Ovary (tissue), 9 donors: ENCODE measurements around the gene IGFBP6. TPM values are rescaled to one million over a fixed set of nuclear protein-coding genes. Genes with fewer than 3 reads are reported as not detected.
A peak's percentile ranks its signal among the peaks of the same experiment; 100 is the strongest.
"Not testable (repeated sequence)": the region's sequence is repeated elsewhere in the genome, so short reads cannot be mapped to it uniquely, and the experiment has no call there.

Experiments used
- DNase-seq, 5 donors: peaks; one replicate each; pipeline ENCODE4 v3.0.0-alpha.2; 2019 to 2020
- H3K27ac ChIP-seq, 2 donors: fragments of 200-600 bp; one replicate each; pipeline versions ENCODE4 v1.5.1 to v1.8.0; 2019 to 2022
- H3K27me3 ChIP-seq: fragments of 200-600 bp; one replicate; pipeline ENCODE4 v1.8.0; 2022
- H3K36me3 ChIP-seq: fragments of 200-600 bp; sonication (generic); one replicate; pipeline ENCODE4 v1.5.1; 2019
- H3K4me1 ChIP-seq: one replicate; pipeline ENCODE4 v1.8.1; 2013; ENCODE audit warnings: mild to moderate bottlenecking, moderate library complexity; ENCODE audit not compliant: insufficient read depth
- H3K4me3 ChIP-seq: fragments of 200-600 bp; sonication (generic); one replicate; pipeline ENCODE4 v1.5.1; 2017
- H3K9me3 ChIP-seq, 2 donors: fragments of 200-600 bp in 1 of 2; sonication (generic) in 1 of 2; one replicate each; pipeline versions ENCODE4 v1.5.1 to v1.8.1; 2013 to 2019; ENCODE audit warnings: mild to moderate bottlenecking in 1 of 2, moderate library complexity in 1 of 2
- EP300 ChIP-seq: sonication (generic); formaldehyde crosslinking; IDR thresholded peaks from one replicate; pipeline ENCODE4 v1.6.1; 2017; ENCODE audit warnings: antibody characterized with exemption
- POLR2A ChIP-seq: fragments of 450-650 bp; IDR thresholded peaks from one replicate; pipeline ENCODE4 v1.6.1; 2017; ENCODE audit warnings: antibody characterized with exemption, mild to moderate bottlenecking, moderate library complexity
- WGBS, 3 donors: extraction: QIAGEN DNeasy Blood & Tissue Kit in 1 of 3; methylation state at CpG; one replicate each; pipeline versions ENCODE4 v1.1.5 to v1.1.7; 2013 to 2017; 5-methylcytosine and 5-hydroxymethylcytosine counted together
- intact Hi-C, 4 donors: fragments of 100-400 bp; cut with DNase I; formaldehyde crosslinking; loops; one replicate each; pipeline versions ENCODE4 v1.11.0 to v1.15.1; 2022 to 2023
- polyA plus RNA-seq, 2 donors: library from polyadenylated mRNA; stranded (reverse); fragments of 200-250 nt in 1 of 2; fragments of 350-450 nt in 1 of 2; fragmentation: Illumina TruSeq in 1 of 2; extraction: RNeasy Lipid Tissue Mini Kit (QIAGEN cat#74804) in 1 of 2; gene quantifications; one replicate each; pipeline ENCODE4 v1.2.3, GENCODE V29; 2013 to 2014
- total RNA-seq, 7 donors: library from RNA; depleted of rRNA in 2 of 7; stranded (reverse); fragments of >200 nt in 2 of 7; fragmentation: NEBNext Ultra II Directional in 3 of 7; extraction: Animal tissue kit (Norgen Biotek cat#: 25700) in 3 of 7; gene quantifications; one replicate each; pipeline versions ENCODE4 v1.1.0 to v1.2.4, GENCODE V29; 2016 to 2023
- TF ChIP-seq, protein P1 (sequence below), 3 donors: fragments of 450-650 bp in 2 of 3; fragments of 200-600 bp in 1 of 3; IDR thresholded peaks; one replicate each; pipeline versions ENCODE4 v1.5.1 to v1.8.0; 2016 to 2022; ENCODE audit warnings: antibody characterized with exemption in 3 of 3, mild to moderate bottlenecking in 1 of 3
- donor health status: DM: no; HTN: no; CAD: no; lungs with moderate emphysema.
- donor health status: DM: no; HTN: no; CAD: no.
- donor health status: Bipolar disorder and iron deficiency.
- donor health status: DM: yes; HTN: yes; CAD: no.
- donor health status: DM: no; HTN: no; CAD: no.
- donor health status: DM: yes; HTN: yes; CAD: no.

IGFBP6 gene
- total and polyA plus RNA-seq, 9 donors: 78.9 to 685 (median 171) TPM

DNA sequence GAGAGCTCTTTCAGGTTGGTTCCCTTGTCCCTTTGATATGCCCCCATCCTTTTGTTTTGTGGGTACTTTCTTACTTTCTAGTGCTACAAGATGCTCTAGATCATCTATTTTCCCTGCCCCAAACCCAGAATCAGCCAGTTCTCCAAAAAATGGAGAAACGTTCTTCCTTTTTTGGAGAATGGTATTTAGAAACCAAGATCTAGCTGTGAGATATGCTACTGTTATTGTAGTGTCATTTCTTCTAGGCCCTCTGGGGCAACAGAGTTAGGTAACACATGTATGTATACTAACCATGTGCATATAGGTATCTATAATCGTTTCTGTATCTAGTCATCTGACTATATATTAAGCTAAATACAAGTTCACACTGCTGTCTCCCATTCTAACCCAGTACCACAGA is 6.9 kb upstream of the IGFBP6 start:
- TF ChIP-seq, protein P1, sequence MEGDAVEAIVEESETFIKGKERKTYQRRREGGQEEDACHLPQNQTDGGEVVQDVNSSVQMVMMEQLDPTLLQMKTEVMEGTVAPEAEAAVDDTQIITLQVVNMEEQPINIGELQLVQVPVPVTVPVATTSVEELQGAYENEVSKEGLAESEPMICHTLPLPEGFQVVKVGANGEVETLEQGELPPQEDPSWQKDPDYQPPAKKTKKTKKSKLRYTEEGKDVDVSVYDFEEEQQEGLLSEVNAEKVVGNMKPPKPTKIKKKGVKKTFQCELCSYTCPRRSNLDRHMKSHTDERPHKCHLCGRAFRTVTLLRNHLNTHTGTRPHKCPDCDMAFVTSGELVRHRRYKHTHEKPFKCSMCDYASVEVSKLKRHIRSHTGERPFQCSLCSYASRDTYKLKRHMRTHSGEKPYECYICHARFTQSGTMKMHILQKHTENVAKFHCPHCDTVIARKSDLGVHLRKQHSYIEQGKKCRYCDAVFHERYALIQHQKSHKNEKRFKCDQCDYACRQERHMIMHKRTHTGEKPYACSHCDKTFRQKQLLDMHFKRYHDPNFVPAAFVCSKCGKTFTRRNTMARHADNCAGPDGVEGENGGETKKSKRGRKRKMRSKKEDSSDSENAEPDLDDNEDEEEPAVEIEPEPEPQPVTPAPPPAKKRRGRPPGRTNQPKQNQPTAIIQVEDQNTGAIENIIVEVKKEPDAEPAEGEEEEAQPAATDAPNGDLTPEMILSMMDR (IDR thresholded peaks at IDR 0.05): no peak
- TF ChIP-seq POLR2A (no peak), EP300 (no peak)
- peaks cover 2% of the 10 kb centered on the region for H3K4me1 ChIP-seq
- H3K36me3 ChIP-seq: no peaks in the 10 kb centered on the region
- H3K9me3 ChIP-seq: no peaks in the 10 kb centered on the region
- no peaks in the 10 kb centered on the region for H3K27me3 ChIP-seq
- no peak overlapping the region for H3K27ac ChIP-seq
- 59 to 73% (median 70%) methylated on average over 2 of the region's 2 CpGs for WGBS, 3 donors
- H3K4me3 ChIP-seq: no peak overlapping the region
- no peak for DNase-seq
- intact Hi-C loops: no loop called here

- 70 to 78% (median 75%) methylated on average over 6 of the region's 6 CpGs for WGBS, 3 donors
- H3K27me3 ChIP-seq: no peaks in the 10 kb centered on the region
- H3K9me3 ChIP-seq: no peaks in the 10 kb centered on the region
- TF ChIP-seq EP300 (no peak), POLR2A (no peak)
- TF ChIP-seq, protein P1 (IDR thresholded peaks at IDR 0.05): no peak
- DNase-seq: peak in 1 of 5 donors; percentile 7
- no peak overlapping the region for H3K4me3 ChIP-seq
- H3K4me1 ChIP-seq: peaks cover 8% of the 10 kb centered on the region
- intact Hi-C loops: no loop called here
- H3K27ac ChIP-seq: no peak overlapping the region
- H3K36me3 ChIP-seq: no peaks in the 10 kb centered on the region
Measured at GRCh38 chr12:53091756-53092155, 5.7 kb upstream of the IGFBP6 start.

DNA sequence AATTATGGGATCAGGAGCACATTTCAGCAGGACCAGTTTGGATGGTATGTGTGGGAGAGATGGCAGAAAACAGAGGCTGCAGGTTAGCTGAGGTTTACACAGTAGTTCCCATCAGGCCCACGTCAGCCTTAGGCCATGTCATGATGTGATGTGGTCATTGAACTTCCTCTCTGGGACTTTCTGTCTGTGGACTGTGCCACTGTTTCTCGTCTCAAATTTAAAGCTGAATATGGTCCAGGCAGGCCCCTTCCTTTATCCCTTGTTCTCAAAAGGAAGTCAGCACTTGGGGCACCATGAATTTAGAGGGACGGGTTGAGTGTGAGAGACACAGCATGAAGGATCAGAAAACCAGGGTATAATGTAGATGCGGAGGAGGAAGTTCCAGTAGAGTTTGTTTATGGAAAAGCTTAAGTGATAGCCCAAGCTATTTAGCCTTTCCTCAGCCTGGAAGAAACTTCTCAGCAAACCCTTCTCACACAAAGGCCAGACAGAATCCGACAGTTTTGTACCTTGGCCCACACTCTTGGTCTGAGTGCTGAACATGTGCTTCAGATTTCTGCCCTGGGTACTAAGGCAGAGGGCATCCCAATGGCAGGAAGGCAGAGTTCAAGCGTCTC is 3.6 kb upstream of the IGFBP6 start:
- intact Hi-C loops: no loop called here
- no peaks in the 10 kb centered on the region for H3K27me3 ChIP-seq
- H3K36me3 ChIP-seq: no peaks in the 10 kb centered on the region
- no peaks in the 10 kb centered on the region for H3K9me3 ChIP-seq
- WGBS, 3 donors: 36 to 51% (median 37%) methylated on average over 6 of the region's 6 CpGs
- TF ChIP-seq, protein P1 (IDR thresholded peaks at IDR 0.05): no peak
- TF ChIP-seq POLR2A (no peak), EP300 (no peak)
- H3K4me3 ChIP-seq: no peak overlapping the region
- DNase-seq: peak in 2 of 5 donors; percentile 7 to 12
- H3K27ac ChIP-seq: peak overlapping the region; percentile 30 to 54
- H3K4me1 ChIP-seq: peaks cover 10% of the 10 kb centered on the region

DNA sequence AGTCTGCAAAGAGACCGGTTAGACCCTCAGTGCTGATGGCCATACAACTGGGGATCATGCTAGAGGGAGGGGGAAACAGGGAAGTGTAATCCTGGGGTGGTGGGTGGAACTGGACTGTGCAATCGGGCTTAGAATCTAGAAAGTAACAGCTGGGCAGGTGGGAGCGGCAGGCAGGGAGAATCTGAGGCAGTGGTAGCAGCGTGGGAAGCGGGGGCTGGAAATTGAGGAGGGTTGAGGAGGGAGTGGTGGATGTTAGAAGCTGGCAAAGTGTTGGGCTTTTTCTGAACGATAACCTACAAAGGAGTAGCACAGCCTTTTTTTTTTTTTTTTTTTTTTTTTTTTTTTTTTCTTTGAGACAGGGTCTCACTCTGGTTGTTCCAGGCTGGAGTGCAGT is 3.1 kb upstream of the IGFBP6 start:
- no peaks in the 10 kb centered on the region for H3K27me3 ChIP-seq
- H3K27ac ChIP-seq: peak overlapping the region; percentile 30 to 54
- no peaks in the 10 kb centered on the region for H3K36me3 ChIP-seq
- DNase-seq: peak in 2 of 5 donors; percentile 19 to 29
- 48 to 56% (median 49%) methylated on average over 6 of the region's 6 CpGs for WGBS, 3 donors
- peaks cover 14% of the 10 kb centered on the region for H3K4me1 ChIP-seq
- no peak overlapping the region for H3K4me3 ChIP-seq
- H3K9me3 ChIP-seq: no peaks in the 10 kb centered on the region
- intact Hi-C loops: no loop called here
- TF ChIP-seq POLR2A (no peak), EP300 (no peak)
- TF ChIP-seq, protein P1 (IDR thresholded peaks at IDR 0.05): no peak

DNA sequence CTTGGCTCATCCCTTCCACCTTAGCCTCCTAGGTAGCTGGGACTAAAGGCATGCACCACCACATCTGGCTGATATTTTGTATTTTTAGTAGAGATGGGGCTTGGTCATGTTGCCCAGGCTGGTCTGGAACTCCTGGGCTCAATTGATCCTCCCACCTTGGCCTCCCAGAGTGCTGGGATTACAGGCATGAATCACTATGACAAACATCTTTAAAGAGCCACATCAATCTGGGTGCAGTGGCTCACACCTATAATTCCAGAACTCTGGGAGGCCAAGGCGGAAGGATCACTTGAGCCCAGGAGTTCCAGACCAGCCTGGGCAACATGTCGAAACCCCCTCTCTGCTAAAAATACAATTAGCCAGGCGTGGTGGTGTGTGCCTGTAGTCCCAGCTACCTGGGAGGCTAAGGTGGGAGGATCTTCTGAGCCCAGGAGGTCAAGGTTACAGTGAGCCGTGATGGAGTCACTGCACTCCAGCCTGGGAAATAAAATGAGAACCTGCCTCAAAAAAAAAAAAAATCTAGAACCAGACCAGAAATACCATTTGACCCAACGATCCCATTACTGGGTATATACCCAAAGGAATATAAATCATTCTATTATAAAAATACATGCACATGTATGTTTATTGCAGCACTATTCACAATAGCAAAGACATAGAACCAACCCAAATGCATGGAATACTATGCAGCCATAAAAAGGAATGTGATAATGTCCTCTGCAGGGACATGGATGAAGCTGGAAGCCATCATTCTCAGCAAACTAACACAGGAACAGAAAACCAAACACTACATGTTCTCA is 2.5 kb upstream of the IGFBP6 start:
- H3K27me3 ChIP-seq, H3K4me3 ChIP-seq, H3K9me3 ChIP-seq, intact Hi-C loops, H3K36me3 ChIP-seq: not testable (repeated sequence)
- Histone ChIP-seq H3K27ac (peak overlapping the region in 1 of 2 donors; percentile 54), H3K4me1 (peaks cover 14% of the 10 kb centered on the region)
- 85 to 93% (median 86%) methylated on average over 5 of the region's 5 CpGs for WGBS, 3 donors
- peak in 2 of 5 donors; percentile 13 to 20 for DNase-seq

- H3K4me1 ChIP-seq: peaks cover 14% of the 10 kb centered on the region
- H3K36me3 ChIP-seq, H3K4me3 ChIP-seq, H3K9me3 ChIP-seq, intact Hi-C loops, H3K27me3 ChIP-seq: not testable (repeated sequence)
- WGBS, 3 donors: 95 to 98% (median 96%) methylated on average over 3 of the region's 3 CpGs
- DNase-seq: peak in 2 of 5 donors; percentile 20
- H3K27ac ChIP-seq: peak overlapping the region in 1 of 2 donors; percentile 75
Measured at GRCh38 chr12:53095596-53095895, 1.9 kb upstream of the IGFBP6 start.
